GM12892 (cell line): Measurements from ENCODE around the gene USP3.

Source experiments
- POLR2A ChIP-seq: IDR thresholded peaks from 2 replicates; pipeline ENCODE4 v1.6.1; 2011; ENCODE audit warnings: low read depth, low read length, control low read depth
- POLR2AphosphoS5 ChIP-seq: IDR thresholded peaks from 2 replicates; pipeline ENCODE4 v1.6.1; 2011; ENCODE audit warnings: low read depth, low read length, control low read depth
- TAF1 ChIP-seq: IDR thresholded peaks from 2 replicates; pipeline ENCODE4 v1.6.1; 2011; ENCODE audit warnings: low read depth, mild to moderate bottlenecking, control low read depth, low read length, borderline replicate concordance

- TF ChIP-seq POLR2A: no peak
- no peak for TF ChIP-seq POLR2AphosphoS5
- TF ChIP-seq TAF1: no peak
Observed at GRCh38 chr15:63605816-63606215, 101.4 kb downstream of the USP3 start.
